ENCODE results near the gene FCHO2. TPM values are rescaled to one million over a fixed set of nuclear protein-coding genes. Genes with fewer than 3 reads are reported as not detected.

Gene FCHO2
- total RNA-seq, 1 donor from 2014 or later: 11.2 TPM

- H3K4me3 ChIP-seq (ENCODE audit: low read depth, low read length): no peak overlapping the region
- peak; percentile 59 for DNase-seq (ENCODE audit: low read depth)
Observed at GRCh38 chr5:73115399-73116051, 159.7 kb downstream of the FCHO2 start.

GRCh38 chr5:73116506-73116905 is 160.7 kb downstream of the FCHO2 start:
- no peaks in the 10 kb centered on the region for H3K36me3 ChIP-seq (ENCODE audit: control insufficient read depth, insufficient read depth, low read length)
- H3K27me3 ChIP-seq (ENCODE audit: control insufficient read depth, insufficient read depth, low read length): no peaks in the 10 kb centered on the region
- no peak overlapping the region for H3K4me3 ChIP-seq (ENCODE audit: low read depth, low read length)
- no peak for TF ChIP-seq CTCF (IDR thresholded peaks at IDR 0.05; ENCODE audit: insufficient read depth, low read length, poor library complexity, severe bottlenecking)
- DNase-seq (ENCODE audit: low read depth): no peak

More at GRCh38 chr5:73115399-73116051, 159.7 kb downstream of the FCHO2 start:
- no peaks in the 10 kb centered on the region for H3K36me3 ChIP-seq (ENCODE audit: control insufficient read depth, insufficient read depth, low read length)
- H3K27me3 ChIP-seq (ENCODE audit: control insufficient read depth, insufficient read depth, low read length): no peaks in the 10 kb centered on the region
- TF ChIP-seq CTCF (IDR thresholded peaks at IDR 0.05; ENCODE audit: insufficient read depth, low read length, poor library complexity, severe bottlenecking): no peak

GRCh38 chr5:73117088-73117740 is 161.4 kb downstream of the FCHO2 start:
- no peaks in the 10 kb centered on the region for H3K27me3 ChIP-seq (ENCODE audit: control insufficient read depth, insufficient read depth, low read length)
- no peak overlapping the region for H3K4me3 ChIP-seq (ENCODE audit: low read depth, low read length)
- no peak for TF ChIP-seq CTCF (IDR thresholded peaks at IDR 0.05; ENCODE audit: insufficient read depth, low read length, poor library complexity, severe bottlenecking)
- no peaks in the 10 kb centered on the region for H3K36me3 ChIP-seq (ENCODE audit: control insufficient read depth, insufficient read depth, low read length)
- no peak for DNase-seq (ENCODE audit: low read depth)

- H3K4me3 ChIP-seq (ENCODE audit: low read depth, low read length): no peak overlapping the region
- no peak for DNase-seq (ENCODE audit: low read depth)
- no peak for TF ChIP-seq CTCF (IDR thresholded peaks at IDR 0.05; ENCODE audit: insufficient read depth, low read length, poor library complexity, severe bottlenecking)
- H3K27me3 ChIP-seq (ENCODE audit: control insufficient read depth, insufficient read depth, low read length): no peaks in the 10 kb centered on the region
- H3K36me3 ChIP-seq (ENCODE audit: control insufficient read depth, insufficient read depth, low read length): no peaks in the 10 kb centered on the region
Observed at GRCh38 chr5:73118391-73118973, 162.6 kb downstream of the FCHO2 start.

GRCh38 chr5:73119451-73120157 is 163.8 kb downstream of the FCHO2 start:
- H3K4me3 ChIP-seq (ENCODE audit: low read depth, low read length): no peak overlapping the region
- no peak for TF ChIP-seq CTCF (IDR thresholded peaks at IDR 0.05; ENCODE audit: insufficient read depth, low read length, poor library complexity, severe bottlenecking)

More at GRCh38 chr5:73119451-73120157, 163.8 kb downstream of the FCHO2 start:
- DNase-seq (ENCODE audit: low read depth): no peak
- H3K36me3 ChIP-seq (ENCODE audit: control insufficient read depth, insufficient read depth, low read length): no peaks in the 10 kb centered on the region
- H3K27me3 ChIP-seq (ENCODE audit: control insufficient read depth, insufficient read depth, low read length): no peaks in the 10 kb centered on the region
